WI38 (cell line): ENCODE data around the gene FUT4.

Source experiments
- H3K4me3 ChIP-seq: 2 replicates; pipeline ENCODE4 v1.5.1; 2011; ENCODE audit warnings: low read depth, mild to moderate bottlenecking, control low read depth, low read length
- CTCF ChIP-seq: IDR thresholded peaks from 2 replicates; pipeline ENCODE4 v1.5.1; 2012; ENCODE audit warnings: low read depth, mild to moderate bottlenecking, control low read depth, low read length

Gene FUT4

GRCh38 chr11:94511932-94512781 is 31.6 kb upstream of the FUT4 start, which contains the start of gene C11orf97:
Gene C11orf97 (plus strand): TSS chr11:94512461. CDS start chr11:94512529, 68 bp downstream.
- TF ChIP-seq CTCF, result no peak
- H3K4me3 ChIP-seq, result peak within 1 kb of the TSS; percentile 65

DNA sequence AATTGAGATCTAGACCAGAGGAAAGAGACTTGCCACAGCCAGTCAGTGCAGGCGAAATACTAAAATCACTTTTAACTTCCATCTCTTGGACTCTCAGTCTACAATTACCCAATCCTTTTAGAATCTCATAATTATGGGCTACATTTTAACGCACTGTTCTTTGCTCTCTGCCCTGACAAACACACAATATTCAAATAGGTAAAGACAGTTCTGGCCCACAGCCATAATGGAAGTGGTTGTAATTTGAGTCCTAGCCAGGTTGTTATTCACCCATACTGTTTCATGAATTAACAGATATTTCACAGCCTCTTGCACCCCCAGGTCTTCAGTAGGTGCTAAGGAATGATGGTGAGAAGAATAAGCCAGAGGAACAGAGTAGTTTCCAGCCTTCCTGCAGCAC is 30.6 kb upstream of the FUT4 start:
- TF ChIP-seq CTCF, result no peak
- H3K4me3 ChIP-seq, result no peak overlapping the region

DNA sequence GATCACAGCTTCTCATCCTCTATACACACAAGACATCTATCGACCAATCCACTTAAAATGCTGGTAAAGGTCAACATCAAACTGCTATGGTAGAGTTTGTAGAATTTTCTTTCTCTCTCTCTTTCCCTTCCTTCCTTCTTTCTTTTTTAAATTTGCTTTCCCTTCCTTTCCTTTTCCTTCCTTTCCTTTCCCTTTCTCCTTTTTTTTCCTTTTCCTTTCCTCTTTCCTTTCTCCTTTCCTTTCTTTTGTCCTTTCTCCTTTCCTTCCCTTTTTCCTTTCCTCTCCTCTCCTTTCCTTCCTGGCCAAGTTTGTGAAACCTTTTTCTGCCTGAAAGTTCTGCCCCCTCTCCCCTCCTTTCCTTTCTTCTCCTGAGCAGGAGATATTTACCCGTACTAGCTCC is 28.3 kb upstream of the FUT4 start:
- H3K4me3 ChIP-seq, result no peak overlapping the region
- no peak for TF ChIP-seq CTCF

DNA sequence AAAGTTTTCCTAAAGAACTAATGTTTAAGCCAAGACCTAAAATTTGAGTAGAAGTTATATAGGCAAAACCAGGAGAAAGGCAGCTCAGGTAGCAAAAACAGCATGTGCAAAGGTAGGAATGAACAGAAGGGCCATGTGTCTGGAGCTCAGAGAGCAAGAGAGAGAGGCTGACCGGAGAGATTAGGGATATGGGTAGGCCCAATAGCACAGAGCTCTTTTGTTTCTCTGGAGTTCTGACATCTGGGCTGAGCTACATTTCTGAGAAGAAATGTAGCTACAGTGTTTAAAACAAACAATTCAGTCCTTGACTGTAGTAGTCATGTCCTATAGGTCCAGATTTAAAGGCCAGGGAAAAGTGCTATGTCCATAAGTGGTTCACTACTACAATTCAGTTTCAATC is 27.0 kb upstream of the FUT4 start:
- TF ChIP-seq CTCF, result no peak
- H3K4me3 ChIP-seq, result no peak overlapping the region

- TF ChIP-seq CTCF, result no peak
- H3K4me3 ChIP-seq, result no peak overlapping the region
These were observed 25.4 kb upstream of the FUT4 start for GRCh38 chr11:94518300-94518699.

DNA sequence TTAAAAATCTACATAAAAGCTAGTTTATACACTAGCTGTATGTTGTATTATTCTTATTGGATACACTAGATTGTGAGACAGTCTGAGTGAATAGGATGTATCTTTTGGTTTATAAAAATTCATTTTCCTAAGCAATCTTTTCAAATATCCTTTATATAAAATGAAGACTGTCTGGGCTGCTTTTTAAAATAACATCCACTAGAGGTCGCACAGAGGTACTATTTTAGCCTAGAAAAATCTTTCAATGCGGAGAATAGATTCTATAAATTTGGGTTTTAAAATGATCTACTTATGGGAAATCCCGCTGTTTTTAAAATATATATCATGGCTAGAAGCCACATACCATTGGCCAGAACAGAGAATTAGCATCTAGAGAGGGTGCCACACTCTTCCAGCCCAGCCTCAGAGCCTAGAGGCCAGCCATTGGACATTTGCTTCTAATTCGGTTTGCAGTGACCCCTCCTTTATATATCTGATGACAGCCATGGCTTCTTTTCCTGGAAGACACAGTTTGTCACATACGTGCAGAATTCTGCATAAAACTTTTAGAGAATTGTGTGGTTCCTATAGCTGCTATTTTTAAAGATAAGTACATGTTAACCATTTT is 24.1 kb upstream of the FUT4 start:
- H3K4me3 ChIP-seq, result no peak overlapping the region
- TF ChIP-seq CTCF, result no peak; the same call in 1 of the 2 replicates

GRCh38 chr11:94521684-94522083 is 22.0 kb upstream of the FUT4 start:
- no peak overlapping the region for H3K4me3 ChIP-seq
- TF ChIP-seq CTCF, result peak; percentile 26; the same call in 1 of the 2 replicates
